DMS153 (cell line): ENCODE measurements around the gene ATG2B.

Source experiments
- DNase-seq: peaks from one replicate; lab custom pipeline; 2025; lab: John Stamatoyannopoulos, UW

ATG2B gene

GRCh38 chr14:96270565-96271420 is 92.3 kb downstream of the ATG2B start:
- DNase-seq: no peak

- no peak for DNase-seq
Observed at GRCh38 chr14:96269359-96269710, 93.8 kb downstream of the ATG2B start.

- no peak for DNase-seq
Observed at GRCh38 chr14:96268431-96269358, 94.4 kb downstream of the ATG2B start.

- no peak for DNase-seq
Observed at GRCh38 chr14:96267916-96268315, 95.2 kb downstream of the ATG2B start.

- DNase-seq: peak; percentile 38
Observed at GRCh38 chr14:96267336-96267735, 95.8 kb downstream of the ATG2B start.

GRCh38 chr14:96265383-96266095 is 97.6 kb downstream of the ATG2B start:
- DNase-seq: peak; percentile 84

- DNase-seq: no peak
Observed at GRCh38 chr14:96264853-96265252, 98.3 kb downstream of the ATG2B start.

GRCh38 chr14:96264200-96264553 is 99.0 kb downstream of the ATG2B start:
- DNase-seq: no peak

GRCh38 chr14:96263347-96264199 is 99.6 kb downstream of the ATG2B start:
- no peak for DNase-seq

- DNase-seq: no peak
Observed at GRCh38 chr14:96261772-96262655, 101.1 kb downstream of the ATG2B start.

- peak; percentile 35 for DNase-seq
Observed at GRCh38 chr14:96261053-96261452, 102.1 kb downstream of the ATG2B start.

GRCh38 chr14:96260341-96260821 is 102.8 kb downstream of the ATG2B start:
- DNase-seq: no peak

GRCh38 chr14:96257900-96258299 is 105.2 kb downstream of the ATG2B start:
- DNase-seq: no peak

GRCh38 chr14:96257056-96257455 is 106.1 kb downstream of the ATG2B start:
- no peak for DNase-seq

GRCh38 chr14:96256407-96256806 is 106.7 kb downstream of the ATG2B start:
- DNase-seq: no peak

GRCh38 chr14:96255501-96256366 is 107.4 kb downstream of the ATG2B start, which contains the start of gene BDKRB1:
BDKRB1 (plus strand) TSS chr14:96256210; CDS start chr14:96263683, 7,473 bp downstream.
- no peak for DNase-seq

- DNase-seq: no peak
Observed at GRCh38 chr14:96254687-96255086, 108.5 kb downstream of the ATG2B start.

GRCh38 chr14:96252999-96253539 is 110.1 kb downstream of the ATG2B start:
- DNase-seq: no peak
